HG03558 (cell line): ENCODE data around the gene NAGS.
"Not testable (repeated sequence)": the region's sequence is repeated elsewhere in the genome, so short reads cannot be mapped to it uniquely, and the experiment has no call there.

Source experiments
- ATAC-seq: cut with Tn5 transposase; IDR thresholded peaks from one replicate; pipeline ENCODE4 v1.9.1; 2021; ENCODE audit warnings: moderate number of reproducible peaks; ENCODE audit not compliant: unreplicated experiment; ENCODE audit errors: extremely low read depth

NAGS gene, protein sequence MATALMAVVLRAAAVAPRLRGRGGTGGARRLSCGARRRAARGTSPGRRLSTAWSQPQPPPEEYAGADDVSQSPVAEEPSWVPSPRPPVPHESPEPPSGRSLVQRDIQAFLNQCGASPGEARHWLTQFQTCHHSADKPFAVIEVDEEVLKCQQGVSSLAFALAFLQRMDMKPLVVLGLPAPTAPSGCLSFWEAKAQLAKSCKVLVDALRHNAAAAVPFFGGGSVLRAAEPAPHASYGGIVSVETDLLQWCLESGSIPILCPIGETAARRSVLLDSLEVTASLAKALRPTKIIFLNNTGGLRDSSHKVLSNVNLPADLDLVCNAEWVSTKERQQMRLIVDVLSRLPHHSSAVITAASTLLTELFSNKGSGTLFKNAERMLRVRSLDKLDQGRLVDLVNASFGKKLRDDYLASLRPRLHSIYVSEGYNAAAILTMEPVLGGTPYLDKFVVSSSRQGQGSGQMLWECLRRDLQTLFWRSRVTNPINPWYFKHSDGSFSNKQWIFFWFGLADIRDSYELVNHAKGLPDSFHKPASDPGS

GRCh38 chr17:44004077-44004760 is at the start of gene NAGS:
TSS of gene NAGS (plus strand) at chr17:44004622. CDS start at chr17:44004664, 42 bp downstream.
- no peak for ATAC-seq

DNA sequence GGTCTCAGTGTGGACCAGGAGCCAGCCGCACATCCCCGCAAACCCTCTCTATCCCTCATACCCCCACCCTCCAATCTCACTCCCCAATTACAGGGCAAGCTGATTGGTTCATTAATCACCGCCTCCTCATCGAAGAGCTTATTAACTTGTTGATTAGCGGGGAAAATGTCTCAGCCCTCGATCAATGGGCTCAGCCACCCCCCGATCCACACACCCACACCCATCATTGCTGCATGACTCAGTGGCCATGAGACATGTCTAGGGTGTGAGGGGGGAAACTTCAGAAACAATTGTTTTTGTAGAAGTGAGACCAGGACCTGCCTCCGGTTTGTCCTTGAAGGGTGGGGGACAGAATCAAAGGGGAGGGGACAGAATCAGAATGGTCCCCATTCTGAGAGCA is 48.2 kb upstream of the NAGS start:
- ATAC-seq, result no peak

DNA sequence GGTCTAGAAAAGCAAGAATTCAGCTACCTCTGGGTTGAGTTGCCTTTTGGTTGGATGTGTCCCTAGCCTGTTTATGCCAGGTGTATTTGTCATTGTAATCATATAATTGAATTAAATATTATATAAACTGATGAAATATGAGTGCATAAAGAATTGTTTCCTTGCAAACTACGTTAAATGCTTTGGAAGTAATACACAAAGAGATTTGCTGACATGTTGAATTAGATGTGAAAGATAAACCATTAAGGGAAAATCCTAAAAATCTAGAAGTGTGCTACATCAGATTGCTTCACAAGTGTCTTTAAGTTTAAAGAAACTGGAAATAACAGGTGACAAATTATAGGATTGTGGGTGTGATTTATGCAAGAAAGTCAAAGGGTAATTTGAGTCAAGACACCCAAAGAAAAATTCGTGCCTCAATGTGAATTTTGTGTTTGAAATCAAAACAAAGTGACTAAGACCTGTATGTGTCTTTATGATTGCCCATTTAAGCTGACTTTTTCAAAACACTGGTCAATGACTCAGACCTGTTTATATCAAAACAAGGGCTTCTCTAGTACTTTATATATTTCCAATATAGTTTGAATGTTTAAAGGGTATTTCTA is 45.6 kb upstream of the NAGS start:
- ATAC-seq, result no peak

GRCh38 chr17:43961292-43961691 is 43.1 kb upstream of the NAGS start:
- not testable (repeated sequence) for ATAC-seq

DNA sequence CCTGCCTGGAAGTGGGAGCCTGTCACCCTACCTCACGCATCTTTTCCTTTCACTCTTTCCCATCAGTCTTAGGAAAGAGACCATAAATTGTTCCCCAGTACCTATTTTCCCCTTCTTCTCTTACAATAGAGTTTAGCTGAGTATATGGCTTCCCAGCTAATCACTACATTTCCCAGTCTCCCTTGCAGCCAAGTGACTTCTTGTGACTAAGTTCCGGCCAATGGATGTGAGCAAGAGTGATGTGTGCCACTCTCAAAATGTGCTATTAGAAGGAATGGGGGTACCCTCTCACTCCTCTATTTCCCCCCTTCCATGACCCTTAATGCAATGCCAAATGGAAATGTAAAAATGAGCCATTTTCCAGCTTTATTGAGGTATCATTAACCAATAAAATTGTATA is 42.5 kb upstream of the NAGS start:
- no peak for ATAC-seq

DNA sequence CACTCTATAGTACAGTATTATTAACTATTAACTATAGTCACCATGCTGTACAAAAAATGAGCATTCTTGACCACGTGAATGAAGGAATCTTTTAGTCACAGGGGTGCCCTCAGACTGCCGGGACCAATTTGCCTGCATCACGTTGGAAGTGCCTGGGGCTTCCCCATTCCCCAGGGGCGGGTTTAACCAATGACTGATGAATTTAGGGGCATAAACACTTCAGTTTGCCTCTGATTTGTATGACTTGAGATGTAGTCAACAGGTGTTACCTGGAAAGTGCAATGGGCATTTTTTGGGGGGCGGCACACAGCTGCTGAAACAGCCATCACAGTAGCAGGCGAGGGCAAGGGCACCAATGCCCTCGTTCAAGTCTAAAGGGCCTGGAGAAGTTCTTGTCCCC is 41.9 kb upstream of the NAGS start:
- ATAC-seq, result no peak

- no peak for ATAC-seq
These were observed 38.1 kb upstream of the NAGS start for GRCh38 chr17:43966276-43966675.

DNA sequence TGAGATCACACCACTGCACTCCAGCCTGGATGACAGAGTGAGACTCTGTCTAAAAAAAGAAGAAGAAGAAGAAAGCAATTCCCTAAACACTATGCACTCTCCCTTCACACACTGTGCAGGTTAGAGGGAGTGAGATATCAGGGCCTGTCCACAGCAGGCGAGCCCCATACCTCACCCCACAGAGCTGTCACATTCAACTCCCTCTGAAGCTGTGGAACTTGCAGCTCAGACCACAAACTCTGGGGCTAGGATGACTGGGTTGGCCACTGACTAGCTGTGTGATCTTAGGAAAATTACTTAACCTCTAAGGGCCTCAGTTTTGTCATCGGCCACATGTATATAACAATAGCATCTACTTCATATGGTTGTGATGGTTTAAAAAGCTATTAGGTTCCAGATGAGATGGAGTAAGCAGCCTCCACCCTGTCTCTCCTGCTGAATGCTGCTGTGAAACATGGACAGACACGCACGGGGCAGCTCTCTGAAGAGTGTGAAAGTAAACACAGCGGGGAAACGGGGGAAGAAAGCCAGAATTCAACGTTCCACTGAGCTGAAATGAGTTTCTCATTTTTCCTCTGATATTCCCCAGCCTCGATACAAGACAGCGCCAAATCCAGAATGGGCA is 37.1 kb upstream of the NAGS start:
- ATAC-seq, result no peak

DNA sequence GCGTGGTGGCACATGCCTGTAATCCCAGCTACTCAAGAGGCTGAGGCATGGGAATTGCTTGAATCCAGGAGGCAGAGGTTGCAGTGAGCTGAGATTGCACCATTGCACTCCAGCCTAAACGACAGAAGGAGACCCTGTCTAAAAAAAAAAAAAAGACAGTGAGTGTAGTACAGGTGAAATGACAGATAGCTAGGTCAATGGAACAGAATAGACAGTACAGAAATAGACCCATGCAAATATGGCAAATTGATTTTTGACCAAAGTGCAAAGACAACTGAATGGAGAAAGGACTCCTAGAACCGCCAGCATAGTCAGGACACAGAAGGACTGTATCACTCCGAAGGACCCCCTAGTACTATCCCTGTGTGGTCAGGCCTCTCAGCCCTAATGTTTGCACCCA is 34.1 kb upstream of the NAGS start:
- no peak for ATAC-seq

DNA sequence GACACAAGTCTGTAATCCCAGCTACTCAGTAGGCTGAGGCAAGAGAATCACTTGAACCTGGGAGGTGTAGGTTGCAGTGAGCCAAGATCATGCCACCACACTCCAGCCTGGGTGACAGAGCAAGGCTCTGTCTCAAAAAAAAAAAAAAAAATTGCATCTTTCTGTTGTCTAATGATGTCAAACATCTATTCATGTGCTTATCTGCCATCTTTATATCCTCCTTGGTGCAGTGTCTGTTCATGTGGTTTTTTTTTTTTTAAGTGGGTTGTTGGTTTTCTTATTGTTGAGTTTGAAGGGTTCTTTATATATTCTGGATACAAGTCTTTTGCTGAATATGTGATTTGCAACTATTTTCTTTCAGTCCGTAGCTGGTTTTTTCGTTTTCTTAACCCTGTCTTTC is 33.0 kb upstream of the NAGS start:
- ATAC-seq, result not testable (repeated sequence)

DNA sequence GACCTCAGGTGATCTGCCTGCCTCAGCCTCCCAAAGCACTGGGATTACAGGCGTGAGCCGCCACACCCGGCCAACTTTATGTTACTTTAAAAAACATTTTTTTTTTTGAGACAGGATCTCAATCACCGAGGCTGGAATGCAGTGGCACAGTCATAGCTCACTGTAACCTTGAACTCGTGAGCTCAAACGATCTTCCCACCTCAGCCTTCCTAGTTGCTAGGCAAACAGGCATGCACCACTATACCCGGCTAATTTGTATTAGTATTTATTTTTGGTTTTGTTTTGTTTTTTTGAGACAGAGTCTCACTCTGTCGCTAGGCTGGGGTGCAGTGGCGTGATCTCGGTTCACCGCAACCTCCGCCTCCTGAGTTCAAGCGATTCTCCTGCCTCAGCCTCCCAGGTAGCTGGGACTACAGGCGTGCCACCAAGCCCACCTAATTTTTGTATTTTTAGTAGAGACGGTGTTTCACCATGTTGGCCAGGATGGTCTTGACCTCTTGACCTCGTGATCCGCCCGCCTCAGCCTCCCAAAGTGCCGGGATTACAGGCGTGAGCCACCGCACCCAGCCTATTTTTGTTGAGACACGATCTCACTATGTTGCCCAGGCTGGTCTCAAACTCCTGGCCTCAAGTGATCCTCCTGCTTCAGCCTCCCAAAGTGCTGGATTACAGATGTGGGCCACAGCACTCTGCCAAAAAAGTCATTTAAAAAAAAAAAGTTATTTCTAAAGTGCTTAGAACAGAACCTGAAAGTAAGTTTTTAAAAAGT is 31.8 kb upstream of the NAGS start:
- not testable (repeated sequence) for ATAC-seq

DNA sequence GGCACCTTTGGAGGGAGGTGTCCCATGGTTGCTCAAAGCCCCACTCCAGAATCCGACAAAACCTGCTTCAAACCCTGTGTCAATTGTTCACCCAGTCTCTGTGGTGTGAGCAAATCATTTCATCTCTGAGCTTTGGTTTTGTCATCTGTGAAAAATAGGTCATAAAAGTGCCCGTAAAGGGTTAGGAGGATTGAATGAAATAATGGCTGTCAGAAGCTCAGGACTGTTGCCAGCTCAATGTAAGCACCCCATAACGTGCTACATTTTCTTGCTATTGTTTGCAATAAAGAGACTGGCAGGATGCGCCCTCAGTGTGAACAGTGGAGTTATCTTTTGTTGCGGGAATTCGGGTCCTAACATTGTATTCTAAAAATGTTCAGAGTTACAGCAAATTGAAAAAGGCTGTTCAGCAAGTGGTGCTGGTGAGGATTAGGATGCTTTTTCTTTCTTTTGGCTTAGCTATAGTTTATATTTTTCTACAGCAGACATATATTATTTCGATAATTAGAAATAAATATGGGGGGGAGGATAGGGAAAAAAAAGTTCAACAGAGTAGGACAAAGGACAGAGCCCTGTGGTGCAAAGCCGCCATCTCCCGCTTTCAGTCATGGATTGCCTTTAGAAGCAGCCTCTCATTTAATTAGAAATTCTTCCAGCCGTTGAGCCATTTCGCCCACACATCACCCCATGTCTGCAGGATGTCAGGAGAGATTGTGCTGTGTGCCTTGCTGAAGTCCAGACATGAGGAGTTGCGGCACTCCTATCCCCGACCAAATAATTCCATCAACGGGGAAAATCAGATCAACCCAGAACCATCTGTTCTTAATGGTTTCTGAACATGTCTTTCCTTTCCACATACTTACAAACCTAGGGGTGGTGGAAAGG is 29.8 kb upstream of the NAGS start:
- no peak for ATAC-seq

DNA sequence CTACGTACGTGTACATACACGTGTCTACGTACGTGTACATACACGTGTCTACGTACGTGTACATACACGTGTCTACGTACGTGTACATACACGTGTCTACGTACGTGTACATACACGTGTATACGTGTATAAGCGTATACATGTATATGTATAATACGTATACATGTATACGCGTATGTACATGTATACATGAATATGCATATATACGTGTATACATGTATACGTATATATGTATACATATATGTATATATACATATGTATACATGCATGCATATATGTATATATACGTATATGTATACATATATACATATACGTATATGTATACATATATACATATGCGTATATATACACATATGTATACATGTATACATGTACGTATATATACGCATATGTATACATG is 28.5 kb upstream of the NAGS start:
- ATAC-seq, result no peak

GRCh38 chr17:43976963-43977837 is 27.2 kb upstream of the NAGS start:
- ATAC-seq, result no peak

DNA sequence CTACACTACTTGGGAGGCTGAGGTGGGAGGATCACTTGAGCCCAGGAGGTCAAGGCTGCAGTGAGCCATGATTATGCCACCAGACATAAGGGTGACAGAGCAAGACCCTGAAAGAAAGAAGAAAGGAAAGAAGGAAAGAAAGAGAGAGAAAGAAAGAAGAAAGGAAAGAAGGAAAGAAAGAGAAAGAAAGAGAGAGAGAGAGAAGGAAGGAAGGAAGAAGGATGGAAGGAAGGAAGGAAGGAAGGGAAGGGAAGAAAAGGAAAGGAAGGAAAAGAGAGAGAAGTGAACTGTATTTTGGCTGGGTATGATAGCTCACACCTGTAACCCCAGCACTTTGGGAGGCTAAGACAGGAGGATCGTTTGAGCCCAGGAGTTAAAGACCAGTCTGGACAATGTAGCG is 26.3 kb upstream of the NAGS start:
- no peak for ATAC-seq

DNA sequence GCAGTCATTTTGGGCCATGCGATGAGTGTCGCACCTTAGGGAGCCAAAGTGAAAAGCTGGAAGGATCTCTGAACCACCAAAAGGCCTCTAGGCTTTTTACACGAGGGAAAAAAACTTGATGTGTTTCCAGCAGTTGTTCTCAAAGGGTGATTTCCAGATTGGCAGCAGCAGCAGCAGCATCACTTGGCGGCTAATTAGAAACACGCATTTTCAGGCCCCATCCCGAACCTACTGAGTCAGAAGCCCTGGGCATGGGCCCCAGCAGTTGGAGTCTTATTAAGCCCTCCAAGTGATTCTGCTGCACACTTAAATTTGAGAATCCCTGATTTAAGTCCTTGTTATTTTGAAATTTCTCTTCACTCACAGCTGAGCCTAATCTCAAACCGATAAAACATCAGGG is 25.4 kb upstream of the NAGS start:
- ATAC-seq, result no peak

DNA sequence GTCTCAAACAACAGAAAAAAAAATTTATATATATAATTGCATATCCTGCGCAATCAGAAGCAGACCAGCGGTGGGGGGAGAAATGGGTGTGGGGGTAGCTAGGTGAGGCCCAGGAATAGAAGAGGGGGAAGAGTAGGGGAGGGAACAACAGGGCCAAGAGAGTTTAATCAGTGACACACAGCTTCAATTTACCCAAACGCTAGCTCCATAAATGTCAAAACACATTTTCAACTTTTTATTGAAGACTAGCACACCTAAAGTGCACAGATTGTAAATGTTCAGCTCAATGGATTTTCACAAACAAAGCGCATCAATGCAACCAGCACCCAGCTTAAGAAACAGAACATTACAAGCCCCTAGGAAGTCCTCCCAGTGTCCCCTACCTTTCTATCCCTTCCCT is 24.8 kb upstream of the NAGS start:
- no peak for ATAC-seq

DNA sequence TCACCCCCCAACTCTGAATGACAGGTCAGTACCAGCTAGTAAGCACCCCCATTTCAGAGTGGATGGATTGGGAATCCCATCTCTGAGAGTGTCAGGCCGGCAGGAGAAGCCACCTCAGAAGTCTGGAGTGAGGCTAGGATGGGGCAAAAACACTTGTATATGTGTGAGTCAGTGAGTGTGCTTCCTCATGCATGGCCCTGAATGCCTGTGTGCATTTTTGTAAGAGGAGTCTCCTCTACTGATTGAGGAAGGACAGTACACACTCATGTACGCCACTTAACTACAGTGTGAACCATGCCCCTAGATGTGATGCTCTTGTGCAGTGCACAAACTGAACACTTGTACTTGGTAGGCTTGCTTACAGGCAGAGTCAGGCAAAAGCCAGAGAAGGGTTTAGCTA is 22.3 kb upstream of the NAGS start:
- no peak for ATAC-seq
